ENCODE measurements around the gene CAD.
"Not testable (repeated sequence)": the region's sequence is repeated elsewhere in the genome, so short reads cannot be mapped to it uniquely, and the experiment has no call there.

CAD gene

DNA sequence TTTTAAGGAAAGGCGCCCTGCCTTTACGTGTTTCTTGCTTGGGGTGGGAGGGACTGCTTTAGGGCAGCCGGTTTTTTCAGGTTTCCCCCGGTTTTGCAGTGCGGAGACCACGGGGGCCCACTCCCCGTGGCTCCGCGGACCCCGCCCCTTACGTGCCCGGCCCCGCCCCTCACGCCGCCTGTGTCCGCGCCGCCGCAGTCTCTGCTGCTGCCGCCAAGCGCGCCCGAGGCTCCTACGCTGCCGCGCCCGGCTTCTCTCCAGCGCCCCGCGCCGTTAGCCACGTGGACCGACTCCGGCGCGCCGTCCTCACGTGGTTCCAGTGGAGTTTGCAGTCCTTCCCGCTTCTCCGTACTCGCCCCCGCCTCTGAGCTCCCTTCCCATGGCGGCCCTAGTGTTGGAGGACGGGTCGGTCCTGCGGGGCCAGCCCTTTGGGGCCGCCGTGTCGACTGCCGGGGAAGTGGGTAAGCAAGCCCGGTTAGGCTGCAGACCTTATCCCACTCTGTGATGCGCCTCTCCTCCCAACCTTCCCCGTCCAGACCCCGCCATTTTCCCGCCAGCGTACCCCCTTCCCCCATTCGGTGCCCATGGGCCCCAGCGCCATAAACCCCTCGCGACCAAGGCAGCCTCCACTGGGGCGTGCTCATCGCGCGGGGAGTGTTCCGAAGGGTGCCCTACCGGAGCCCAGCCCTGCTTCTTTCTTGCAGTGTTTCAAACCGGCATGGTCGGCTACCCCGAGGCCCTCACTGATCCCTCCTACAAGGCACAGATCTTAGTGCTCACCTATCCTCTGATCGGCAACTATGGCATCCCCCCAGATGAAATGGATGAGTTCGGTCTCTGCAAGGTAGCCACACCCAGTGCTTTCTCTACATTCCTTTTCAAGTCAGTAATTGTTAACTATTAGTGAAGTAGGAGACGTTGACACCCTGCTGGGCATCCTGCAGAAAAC, at the start of gene CAD:
Gene CAD, plus strand, starts transcription at position 197 of the 949 bp plus-strand sequence. Its CDS starts 183 bp downstream, at position 380.
- FAIRE-seq = no peak
- peak; percentile 70 for DNase-seq (ENCODE audit: low spot score)

DNA sequence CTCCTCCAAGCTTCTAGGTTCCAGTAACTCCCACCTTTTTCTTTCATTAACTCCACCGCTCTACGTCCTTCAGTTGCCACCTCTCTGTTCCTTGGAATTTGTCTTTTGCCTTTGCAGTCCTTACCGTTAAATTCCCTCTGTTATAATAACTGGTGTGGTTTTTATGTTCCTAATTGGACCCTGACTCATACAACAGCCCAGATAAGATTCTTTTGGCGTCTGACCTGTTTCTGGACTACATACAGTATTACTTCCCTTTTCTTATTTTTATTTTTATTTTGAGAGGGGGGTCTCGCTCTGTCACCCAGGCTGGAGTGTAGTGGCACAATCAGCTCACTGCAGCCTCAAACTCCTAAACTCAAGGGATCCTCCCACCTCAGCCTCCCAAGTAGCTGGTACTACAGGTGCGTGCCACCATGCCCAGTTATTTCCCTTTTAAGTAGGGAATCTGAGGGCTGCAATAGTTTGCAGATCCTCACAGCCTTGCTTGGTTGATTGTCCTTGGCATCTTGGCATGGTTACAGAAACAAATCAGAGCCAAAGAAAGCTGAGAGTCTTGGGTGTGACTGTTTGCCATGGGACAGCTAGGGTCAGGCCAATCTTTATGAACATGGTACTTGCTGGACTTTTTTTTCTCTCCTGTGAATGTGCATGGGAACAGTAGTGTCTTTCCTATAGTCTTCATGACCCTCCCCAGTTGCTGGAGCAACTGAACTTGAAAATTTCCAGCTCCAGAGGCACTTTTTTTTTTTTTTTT, 46.4 kb upstream of the CAD start:
- FAIRE-seq = no peak

DNA sequence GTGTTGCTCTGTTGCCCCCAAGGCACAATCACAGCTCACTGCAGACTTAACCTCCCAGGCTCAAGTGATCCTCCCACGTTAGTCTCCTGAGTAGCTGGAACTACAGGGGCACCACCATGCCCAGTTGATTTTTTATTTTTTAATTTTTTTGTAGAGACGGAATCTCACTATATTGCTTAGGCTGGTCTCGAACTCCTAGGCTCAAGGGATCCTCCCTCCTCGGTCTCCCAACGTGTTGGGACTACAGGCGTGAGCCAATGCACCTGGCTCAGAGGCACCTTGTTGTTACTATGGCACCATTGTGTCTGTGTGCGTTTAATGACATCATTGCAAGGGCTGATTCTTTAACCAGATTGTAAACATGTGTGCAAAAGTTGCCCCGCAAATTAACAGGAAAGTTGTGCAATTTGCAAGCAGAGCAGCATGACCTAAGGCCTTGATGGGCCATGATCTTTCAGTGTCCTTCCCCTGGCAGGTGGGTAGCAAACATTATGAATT, 45.8 kb upstream of the CAD start:
- no peak for DNase-seq (ENCODE audit: low spot score)
- FAIRE-seq = no peak

More for the DNA sequence above, 46.4 kb upstream of the CAD start:
- DNase-seq (ENCODE audit: low spot score) = no peak

DNA sequence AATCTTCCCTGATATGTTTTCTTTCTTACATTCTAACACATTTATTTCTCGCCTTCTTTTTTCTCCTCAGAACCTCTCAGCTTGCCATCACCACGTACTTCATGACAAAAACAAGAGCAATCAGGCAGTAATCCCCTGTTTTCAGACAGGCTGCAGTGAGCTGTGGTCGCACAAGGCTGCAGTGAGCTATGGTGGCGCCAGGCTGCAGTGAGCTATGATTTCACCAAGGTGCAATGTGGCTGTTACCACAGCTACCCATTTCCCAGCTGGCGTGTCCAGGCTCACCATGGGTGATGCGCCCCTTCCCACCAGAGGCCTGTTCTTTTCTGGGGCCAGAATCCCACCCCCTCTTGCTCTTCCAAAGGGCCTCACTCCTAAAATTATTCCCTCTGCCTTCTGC, 42.5 kb upstream of the CAD start:
- FAIRE-seq (no peak), DNase-seq (ENCODE audit: low spot score) (no peak)

DNA sequence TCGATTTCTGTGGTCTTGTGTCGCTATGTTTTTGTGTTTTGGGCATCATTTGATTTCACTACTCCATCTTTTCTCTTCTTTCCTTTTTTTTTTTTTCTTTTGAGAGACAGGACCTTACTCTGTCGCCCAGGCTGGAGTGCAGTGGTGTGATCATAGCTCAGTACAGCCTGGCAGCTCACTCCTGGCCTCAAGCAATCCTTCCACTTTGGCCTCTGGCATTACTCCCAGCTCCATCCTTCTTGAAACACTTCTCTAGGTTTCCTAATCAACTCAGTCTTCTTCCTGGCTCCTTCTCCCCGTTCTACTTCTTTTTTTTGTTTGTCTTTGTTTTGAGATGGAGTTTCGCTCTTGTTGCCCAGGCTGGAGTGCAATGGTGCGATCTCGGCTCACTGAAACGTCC, 41.8 kb upstream of the CAD start:
- DNase-seq (ENCODE audit: low spot score) (no peak), FAIRE-seq (no peak)

DNA sequence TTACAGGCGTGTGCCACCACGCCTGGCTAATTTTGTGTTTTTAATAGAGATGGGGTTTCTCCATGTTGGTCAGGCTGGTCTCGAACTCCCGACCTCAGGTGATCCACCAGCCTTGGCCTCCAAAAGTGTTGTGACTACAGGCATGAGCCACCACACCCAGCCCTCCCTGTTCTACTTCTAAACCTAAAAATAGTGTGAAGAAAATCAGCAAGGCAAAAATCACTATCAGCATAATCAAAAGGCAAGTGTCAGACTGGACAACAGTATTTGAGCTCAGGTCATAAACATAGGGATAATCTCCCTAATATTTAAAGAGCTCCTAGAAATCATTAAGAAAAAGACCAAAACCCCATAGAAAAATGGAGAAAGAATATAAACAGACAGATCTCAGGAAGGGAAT, 41.4 kb upstream of the CAD start:
- DNase-seq (ENCODE audit: low spot score); FAIRE-seq: not testable (repeated sequence)

DNA sequence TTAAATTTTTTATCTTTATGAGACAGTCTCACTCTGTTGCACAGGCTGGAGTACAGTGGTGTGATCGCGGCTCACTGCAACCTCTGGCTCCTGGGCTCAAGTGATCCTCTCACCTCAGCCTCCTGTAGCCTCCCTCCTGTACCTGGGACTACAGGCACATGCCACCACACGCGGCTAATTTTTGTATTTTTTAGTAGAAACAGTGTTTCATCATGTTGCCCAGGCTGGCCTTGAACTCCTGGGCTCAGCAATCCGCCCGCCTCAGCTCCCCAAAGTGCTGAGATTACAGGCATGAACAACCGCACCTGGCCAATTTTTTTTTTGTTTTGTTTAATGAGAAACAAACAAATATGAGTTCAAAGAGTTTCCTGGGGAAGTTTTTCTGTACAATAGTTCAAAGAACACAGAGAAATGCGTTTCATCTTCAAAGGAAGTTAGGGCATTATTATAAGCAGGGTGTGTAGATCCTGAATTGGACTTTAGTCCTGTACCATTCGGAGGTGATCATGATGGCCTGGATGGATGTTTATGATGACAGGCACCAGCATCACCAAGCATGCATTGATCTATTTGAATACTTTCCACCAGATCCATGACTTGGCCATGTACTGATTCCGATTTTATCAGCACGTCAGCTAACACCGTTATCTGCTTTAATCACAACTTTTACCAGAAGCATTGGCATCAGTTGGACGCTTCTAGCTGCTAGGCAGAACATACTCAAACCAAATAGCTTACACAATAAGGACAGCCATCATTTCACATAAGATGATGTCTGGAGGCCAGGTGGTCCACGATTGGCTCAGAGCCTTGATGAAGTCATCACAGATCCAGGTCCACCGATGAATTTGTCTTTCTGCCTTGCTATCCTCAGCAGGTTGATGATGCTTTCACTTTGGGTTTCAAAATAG, 39.5 kb upstream of the CAD start:
- DNase-seq (ENCODE audit: low spot score) (no peak), FAIRE-seq (no peak)

DNA sequence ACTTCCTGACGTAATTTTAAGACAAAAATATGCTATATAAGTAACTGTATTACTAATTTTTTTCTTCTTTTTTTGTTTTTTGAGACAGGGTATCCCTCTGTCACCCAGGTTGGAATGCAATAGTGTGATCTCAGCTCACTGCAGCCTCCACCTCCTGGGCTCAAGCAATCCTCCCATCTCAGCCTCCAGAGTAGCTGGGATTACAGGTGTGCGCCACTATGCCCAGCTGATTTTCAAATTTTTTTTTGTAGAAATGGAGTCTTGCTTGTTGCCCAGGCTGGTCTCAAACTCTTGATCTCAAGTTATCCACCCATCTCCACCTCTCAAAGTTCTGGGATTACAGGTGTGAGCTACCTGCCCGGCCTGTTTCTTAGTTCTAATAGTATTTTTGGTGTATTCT, 38.7 kb upstream of the CAD start:
- DNase-seq (ENCODE audit: low spot score) (no peak), FAIRE-seq (no peak)

DNA sequence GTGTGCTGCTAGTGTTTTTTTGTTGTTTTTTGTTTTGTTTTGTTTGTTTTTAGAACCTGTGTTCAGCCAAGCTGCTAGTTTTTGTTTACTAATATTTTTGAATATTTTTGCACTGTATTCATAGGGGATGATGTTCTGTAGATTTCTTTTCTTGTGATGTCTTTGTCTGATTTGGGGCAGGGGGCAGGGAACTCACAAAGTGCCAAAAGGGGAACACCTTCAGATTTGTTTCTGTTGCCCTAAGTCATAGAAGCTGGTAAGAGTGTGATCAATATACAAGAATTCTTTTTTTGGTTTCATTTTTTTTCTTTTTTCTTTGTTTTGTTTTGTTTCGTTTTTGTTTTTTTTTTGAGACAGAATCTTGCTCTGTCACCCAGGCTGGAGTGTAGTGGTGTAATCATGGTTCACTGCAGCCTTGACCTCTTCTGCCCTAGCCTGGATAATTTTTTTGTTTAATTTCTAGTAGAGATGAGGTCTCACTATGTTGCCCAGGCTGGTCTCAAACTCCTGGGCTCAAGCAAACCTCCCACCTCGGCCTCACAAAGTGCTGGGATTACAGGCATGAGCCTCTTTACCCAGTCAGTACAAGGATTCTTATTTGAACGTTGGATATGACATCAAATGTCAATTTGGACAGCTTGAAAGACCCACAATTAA, 37.7 kb upstream of the CAD start:
- no peak for FAIRE-seq
- DNase-seq (ENCODE audit: low spot score) = no peak

DNA sequence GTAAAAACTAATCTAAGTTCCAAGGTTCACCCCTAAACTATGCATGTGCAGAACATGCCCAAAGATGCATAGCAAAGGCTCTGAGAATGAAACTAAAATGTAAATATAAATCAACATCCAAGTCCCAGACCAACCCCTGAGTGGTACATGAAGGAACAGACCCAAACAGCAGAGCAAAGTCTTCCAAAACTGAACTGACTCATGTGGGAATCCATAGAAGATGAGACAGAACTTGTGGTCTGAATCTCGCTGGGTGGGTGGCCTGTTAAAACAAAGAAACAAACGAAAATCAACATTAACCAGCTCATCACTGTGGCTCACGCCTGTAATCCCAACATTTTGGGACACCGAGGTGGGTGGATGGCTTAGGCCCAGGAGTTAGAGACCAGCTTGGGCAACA, 34.8 kb upstream of the CAD start:
- FAIRE-seq (no peak), DNase-seq (ENCODE audit: low spot score) (no peak)

DNA sequence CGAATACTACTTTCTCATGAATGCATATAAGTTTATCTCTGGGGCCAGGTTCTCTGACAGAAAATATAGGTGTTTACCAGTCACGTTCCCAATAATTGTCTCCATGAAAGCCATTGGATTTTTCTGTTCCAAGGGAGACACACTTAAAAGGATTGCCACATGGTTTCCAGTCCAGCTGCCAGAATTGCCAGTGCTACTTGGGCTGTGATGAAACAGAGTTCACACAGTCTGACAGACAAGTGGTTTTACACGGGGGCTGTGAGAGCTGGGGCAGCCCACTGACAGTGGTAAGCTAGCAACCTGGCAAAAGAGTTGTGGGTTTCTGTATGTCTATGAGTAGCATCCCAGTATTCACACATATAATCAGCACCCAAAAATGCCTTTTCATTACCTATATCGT, 33.1 kb upstream of the CAD start:
- no peak for FAIRE-seq
- no peak for DNase-seq (ENCODE audit: low spot score)

DNA sequence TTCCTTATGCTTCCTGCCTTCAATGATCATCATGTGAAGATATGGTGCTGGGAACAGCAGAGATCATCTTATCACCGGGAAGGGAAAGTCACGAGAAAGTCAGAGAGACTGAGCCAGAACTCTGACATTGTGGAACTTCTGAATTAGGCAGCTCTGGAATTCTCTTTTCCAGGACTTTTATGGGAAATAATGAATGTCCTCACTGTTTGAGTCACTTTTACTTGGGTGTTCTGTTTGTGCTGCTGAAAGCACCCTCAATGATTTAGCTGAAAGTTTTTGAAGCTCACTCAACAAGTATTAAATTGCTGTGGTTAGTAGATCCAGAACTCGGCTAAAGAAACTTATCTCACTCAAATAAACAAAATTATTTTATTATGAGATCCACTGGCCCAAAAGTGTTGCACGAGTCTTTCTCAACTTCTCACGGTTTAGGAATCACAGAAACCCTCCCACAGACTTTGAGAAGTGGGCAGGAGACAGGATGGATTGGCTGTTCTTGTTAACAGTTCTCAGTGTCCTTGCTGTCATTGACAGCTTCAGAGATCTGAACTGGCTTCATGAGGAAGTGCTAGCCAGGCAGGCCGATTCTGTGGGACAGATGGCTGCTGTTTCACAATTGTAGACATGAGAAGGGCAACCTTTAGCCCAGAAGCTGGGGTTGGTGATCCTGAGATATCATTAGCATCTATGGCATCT, 31.7 kb upstream of the CAD start:
- no peak for FAIRE-seq
- no peak for DNase-seq (ENCODE audit: low spot score)

DNA sequence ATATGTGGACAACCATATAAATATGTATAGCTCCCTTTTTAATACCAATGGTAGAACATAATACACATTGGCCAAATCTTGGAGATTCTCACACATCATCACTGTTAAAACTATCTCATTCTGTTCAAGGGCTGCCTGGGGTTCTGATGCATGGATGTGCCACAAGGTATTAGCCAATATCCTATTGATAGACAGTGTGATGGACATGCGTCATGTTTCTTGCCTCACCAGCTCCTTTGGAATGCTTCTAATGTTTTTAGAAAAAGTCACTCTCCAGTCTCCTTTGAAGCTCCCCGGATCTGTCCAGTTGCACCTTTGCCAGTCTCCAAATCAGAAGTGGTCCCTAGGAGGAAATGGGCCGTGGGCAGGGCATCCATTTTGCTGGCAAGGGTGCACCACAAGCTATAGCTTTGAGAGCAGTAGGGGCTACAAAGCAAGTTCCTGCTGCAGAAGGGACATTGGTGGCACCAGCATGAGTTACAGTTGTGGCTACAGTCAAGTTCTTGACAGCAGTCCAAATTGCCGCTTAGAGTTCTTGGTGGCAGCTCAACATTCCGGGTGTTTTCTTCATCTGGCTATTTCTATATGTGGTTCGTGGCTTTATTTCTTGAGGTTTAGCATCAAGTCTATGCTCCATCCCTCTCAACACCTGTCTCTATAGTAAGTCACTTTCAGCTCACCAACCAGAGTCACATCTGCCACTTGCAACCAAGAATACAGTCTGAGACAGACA, 30.4 kb upstream of the CAD start:
- DNase-seq (ENCODE audit: low spot score) = no peak
- no peak for FAIRE-seq

DNA sequence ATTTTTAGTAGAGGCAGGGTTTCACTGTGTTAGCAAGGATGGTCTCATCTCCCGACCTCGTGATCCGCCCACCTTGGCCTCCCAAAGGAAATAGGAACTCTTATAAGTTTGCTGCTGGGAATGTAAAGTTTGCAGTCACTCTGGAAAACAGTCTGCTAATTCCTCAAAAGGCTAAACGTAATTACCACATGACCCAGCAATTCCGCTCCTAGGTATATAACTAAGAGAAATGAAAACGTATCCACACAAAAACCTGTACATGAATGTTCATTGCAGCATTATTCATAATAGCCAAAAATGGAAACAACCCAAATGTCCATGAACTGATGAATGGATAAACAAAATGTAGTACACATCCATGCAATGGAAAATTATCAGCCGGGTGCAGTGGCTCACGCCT, 27.2 kb upstream of the CAD start:
- no peak for DNase-seq (ENCODE audit: low spot score)
- FAIRE-seq = no peak

DNA sequence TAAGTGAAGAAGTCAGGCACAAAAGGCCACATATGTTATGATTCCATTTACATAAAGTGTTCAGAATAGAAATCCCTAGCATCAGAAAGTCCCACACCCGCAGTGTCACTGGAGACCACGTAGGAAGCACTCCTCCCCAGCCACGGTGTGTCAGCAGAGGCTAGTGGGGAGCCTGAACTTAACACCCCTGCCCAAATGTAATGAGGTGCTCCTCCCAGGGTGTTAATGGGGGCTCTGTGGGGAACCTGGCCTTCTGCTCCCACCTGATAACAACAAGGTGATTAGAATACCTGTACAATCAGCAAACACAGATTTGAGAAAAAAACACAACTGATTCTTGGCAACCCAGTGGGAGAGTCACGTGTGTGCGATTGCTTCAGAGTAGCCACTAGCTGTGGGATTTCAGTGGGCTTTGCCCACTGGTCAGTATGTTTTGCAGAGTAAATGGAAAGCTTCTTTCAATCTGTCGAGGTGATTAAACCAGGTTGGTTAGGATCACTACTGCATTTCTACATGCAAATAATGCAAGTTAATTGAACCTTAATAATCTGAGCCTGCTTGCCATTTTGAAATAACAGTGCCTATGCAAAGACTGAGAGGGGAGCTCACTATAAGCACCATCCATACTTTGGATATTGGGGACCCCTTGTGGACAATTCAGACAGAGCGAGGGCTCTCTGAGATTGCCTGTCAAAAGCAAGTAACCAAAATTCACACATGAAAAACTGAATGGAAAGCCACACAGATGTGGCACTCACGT, 25.9 kb upstream of the CAD start:
- peak; percentile 33 for DNase-seq (ENCODE audit: low spot score)

DNA sequence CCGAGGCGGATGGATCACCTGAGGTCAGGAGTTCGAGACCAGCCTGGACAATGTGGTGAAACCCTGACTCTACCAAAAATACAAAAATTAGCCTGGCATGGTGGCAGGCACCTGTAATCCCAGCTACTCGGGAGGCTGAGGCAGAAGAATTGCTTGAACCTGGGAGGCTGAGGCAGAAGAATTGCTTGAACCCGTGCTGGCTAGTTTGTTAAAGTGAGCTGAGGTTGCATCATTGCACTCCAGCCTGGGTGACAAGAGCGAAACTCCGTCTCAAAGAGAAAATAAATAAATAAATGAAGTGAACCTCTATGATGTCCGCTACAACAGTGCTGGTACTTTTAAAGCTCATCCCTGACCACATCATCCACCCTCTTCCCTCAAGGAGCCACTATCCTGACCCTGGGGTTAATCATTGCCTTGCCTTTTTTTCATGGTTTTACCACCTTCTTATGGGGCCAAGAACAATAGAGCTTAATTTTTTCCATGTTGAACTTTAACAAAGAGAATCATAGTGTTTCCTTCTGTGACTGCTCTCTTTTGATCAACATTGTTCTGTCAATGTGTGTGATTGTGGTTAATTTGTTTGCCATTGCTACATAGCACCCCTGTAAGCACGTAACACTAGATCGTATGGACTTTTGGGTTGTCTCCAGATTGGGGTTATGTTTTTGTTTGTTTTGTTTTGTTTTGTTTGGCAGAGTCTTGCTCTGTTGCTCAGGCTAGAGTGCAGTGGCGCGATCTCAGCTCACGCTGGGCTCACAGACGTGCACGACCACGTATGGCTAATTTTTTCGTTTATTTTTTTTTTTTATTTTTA, 22.4 kb upstream of the CAD start:
- FAIRE-seq (peak; percentile 8), DNase-seq (ENCODE audit: low spot score) (no peak)

More for the DNA sequence above, 25.9 kb upstream of the CAD start:
- FAIRE-seq = no peak

DNA sequence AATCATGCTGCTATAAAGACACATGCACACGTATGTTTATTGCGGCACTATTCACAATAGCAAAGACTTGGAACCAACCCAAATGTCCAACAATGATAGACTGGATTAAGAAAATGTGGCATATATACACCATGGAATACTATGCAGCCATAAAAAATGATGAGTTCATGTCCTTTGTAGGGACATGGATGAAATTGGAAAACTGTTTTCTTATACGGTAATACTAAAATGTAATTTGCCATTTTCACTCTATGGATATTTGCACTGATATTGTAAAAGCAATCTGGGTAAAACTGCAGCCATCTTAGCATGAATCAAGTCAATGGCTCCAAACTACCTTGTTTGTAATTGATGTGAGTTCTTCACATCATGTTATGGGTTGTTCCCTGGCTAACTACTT, 21.4 kb upstream of the CAD start:
- FAIRE-seq; DNase-seq (ENCODE audit: low spot score): not testable (repeated sequence)

DNA sequence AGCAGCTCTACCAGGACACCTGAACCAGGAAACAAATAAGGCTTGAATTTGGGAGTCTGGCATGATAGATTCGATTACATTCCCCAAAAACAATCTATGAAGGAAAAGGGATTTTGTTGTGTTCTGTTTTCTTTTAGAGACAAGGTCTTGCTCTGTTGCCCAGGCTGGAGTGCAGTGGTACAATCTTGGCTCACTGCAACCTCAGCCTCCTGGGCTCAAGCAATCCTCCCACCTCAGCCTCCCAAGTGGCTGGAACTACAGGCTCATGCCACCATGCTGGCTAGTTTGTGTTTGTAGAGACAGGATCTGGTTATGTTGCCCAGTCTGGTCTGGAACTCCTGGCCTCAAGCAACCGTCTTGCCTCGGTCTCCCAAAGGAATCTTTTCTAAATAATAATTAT, 19.1 kb upstream of the CAD start:
- FAIRE-seq; DNase-seq (ENCODE audit: low spot score): not testable (repeated sequence)

Measured in RCC 7860 (cell line).